Endometrium (tissue), 2 donors: ENCODE results near the gene EXOC4.
"Not testable (repeated sequence)": the region's sequence is repeated elsewhere in the genome, so short reads cannot be mapped to it uniquely, and the experiment has no call there.

Source experiments
- FAIRE-seq: peaks from 2 replicates; lab custom pipeline; 2012; peaks lifted over from hg19 to GRCh38; lab: Jason Lieb, UNC
- donor health status: control.
- donor health status: control.

Gene EXOC4

DNA sequence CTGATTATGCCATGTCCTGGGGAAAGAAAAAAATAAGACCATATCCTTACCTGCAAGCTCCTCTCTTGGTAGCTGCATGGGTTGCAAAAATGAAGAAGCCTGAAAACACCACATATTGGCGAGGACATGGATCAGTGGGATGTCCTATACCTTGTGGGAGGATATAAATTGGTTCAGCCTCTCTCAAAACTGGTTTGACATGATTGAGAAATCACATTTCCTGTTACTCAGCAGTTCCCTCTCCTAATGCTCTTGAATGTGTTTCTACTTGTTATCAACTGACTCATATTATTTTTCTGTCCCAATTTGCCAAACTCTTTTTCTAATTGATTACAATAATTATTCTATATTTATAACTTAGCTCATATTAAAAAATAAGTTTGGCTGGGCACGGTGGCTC lies 380.2 kb downstream of the EXOC4 start:
- no peak for FAIRE-seq

DNA sequence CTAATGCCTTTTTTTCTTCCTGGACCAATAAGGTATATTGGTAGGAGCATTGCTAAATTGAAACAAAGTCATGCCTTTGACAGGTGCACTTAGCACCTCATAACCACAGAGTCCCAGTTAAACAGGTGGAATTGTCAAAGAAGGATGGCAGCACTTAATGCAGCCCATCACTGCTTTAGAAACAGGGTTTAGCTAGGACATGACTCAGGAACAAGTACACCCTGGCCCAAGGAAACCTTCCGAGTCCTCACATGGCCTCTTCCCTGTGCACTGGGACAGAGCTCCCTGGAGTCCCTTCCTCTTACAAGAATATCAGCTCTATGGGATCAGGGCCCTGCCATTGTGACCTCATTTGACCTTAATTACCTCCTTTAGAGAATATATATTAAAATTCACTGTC lies 382.7 kb downstream of the EXOC4 start:
- FAIRE-seq: no peak

DNA sequence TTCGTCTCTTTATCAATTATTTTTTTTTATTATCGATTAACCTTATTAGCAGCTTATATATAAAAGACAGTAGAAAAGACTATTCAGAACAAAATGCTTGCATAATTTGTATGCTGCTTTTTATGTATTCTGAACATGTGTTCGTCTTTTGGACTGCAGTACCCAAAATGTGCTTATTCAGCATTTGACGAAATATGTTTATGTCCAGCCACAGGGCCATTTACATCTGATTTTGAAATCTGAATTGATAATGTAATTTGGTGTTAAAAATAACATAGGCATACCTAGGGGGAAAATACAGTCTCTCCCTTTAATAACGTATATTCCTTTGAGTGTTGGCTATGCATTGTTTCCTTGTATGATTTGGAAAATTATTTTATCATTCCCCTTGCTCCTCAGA lies 386.0 kb downstream of the EXOC4 start:
- FAIRE-seq: no peak

DNA sequence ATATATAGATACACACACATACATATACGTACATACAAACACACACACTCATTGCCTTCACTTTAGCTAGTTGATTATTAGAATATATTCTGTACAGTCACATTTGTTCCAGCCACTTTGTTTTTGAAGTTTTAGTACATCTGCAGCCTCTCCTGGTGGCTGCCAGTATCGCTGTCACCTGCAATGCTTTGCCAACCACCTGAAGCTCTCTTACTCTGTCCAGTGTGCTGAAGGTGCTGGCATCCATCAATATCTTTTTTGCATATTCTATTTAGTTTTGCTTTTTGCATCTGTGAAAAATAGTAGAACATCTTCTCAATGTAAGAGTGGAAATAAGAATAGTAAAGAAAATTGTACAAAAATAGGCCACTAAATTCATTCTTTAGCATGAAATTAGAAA lies 388.6 kb downstream of the EXOC4 start:
- FAIRE-seq: no peak

DNA sequence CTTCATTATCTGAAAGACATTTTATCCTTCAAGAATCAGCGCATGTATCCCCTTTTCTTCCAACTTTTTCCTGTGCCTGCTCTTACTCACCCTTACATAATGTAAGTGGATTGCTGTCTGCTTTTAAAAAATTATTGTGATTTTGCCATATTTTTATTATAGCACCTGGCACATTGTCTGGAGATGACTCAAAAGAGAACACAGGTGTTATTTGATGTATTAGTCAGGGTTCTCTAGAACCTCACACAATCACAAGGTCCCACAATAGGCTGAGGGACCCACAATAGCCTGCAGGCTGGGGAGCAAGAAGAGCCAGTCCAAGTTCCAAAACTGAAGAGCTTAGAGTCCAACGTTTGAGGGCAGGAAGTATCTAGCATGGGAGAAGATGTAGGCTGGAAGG lies 390.0 kb downstream of the EXOC4 start:
- no peak for FAIRE-seq

DNA sequence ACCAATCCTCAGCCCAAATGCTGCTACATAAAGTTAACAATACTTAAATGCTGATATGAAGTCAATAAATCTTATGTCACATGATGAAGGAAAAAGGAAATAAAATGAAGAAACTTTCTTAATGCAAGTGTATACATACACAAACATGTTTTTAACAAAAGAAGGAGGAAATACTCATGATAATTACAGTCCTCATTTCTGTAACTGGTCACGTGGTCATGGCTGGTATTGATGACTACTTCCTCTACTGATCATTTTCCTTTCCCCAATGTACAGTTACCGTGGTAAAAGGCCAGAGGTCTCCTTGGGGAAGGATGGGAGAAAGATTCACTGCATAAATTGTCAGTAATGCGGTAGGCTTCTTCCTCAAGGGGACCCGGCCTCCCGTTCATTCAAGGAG lies 390.8 kb downstream of the EXOC4 start:
- not testable (repeated sequence) for FAIRE-seq

DNA sequence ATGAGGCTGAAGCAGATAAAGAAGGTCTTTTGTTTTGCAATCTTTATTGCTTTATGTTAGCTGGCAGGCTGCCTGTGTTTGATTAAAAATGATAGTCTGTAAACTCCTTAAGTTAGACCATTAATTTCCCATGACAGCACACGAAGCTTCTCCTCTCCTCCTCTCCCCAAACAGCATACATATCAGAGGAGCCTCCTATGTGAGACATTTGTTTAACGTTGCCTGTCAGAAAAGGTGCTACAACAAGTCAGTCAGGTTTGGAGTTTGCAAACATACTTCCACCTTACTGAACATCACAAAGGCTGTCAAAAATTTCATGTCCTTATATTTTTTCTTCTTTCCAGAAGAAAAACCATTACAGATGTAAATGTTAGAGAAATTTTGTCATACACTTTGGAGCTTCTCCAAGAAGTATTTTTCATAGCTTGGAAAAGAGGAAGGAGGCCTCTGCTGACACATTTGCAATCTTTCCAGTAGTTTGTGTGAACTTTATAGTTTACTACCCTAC lies 393.1 kb downstream of the EXOC4 start:
- FAIRE-seq: no peak

DNA sequence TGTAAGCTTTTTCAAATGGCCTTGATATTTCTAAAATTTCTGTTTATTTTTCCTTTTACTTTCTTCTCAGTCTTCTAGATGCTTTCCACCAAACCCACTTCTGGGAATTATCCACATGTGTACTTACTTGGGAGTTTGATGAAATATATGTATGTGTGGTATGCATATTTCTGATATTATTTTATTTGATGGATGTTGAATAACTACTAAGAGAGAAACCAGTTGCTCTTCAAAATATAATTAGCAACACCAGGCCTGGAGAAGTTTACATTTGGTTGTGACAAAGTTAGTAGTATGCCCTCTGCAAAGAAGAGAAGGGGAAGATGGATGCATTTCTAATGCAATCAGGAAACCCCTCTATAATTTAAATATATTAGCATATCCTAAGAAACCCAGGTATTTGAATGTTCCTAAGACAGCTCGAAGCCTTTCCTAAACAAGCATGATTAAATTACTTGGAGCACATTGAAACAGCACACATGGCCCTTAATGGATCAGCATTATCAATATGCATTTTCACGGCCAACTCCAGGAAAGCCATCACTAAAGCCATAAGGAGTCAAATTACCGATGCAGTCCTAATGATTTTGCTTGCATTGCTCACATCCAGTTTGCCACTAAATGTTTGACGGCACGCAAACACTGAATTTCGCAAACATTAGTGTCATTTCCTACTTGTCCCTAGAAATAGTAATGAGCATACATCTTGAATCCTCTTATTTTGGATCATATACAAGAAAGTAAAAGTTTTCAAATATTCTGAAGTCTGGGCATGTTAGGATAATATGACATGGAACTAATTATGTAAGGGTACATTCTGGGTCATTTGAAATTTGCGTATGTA lies 393.8 kb downstream of the EXOC4 start:
- FAIRE-seq: no peak

DNA sequence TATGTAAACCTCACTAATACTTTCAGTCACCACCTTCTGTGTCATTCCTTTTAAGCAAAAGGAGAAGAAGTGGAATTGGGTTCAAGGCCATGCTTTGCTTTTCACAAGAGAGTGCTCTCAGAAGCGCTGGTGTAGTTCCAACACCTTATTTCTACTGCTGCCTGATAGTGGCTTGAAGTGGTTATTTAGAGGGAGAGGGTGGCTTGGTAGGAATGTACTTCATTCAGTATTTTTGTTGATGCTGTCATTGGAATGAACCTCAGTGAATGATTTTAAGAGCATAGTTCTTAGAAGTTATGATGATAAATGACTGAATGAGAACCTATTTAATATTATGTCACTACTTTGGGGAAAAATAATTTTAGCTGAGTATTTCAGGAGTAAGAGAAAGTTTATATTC lies 396.7 kb downstream of the EXOC4 start:
- FAIRE-seq: no peak

DNA sequence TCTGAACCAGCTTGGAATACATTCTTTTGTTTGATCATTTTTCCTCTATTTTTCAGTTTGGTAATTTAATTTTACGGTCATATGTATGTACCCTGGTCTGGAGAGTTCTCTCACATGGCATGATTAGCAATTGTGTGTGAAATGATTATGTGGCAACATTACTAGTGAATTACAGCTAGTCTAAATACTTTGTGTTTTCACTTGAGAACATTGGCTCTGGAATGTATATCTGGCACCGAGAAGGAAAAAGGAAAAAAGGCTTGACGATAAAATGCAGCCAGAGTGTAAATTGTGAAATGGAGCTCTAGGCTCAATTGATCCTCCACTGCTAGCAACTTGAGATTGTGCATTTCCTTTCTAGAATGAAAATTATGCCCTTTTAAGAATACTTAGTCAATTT lies 397.2 kb downstream of the EXOC4 start:
- FAIRE-seq: no peak

DNA sequence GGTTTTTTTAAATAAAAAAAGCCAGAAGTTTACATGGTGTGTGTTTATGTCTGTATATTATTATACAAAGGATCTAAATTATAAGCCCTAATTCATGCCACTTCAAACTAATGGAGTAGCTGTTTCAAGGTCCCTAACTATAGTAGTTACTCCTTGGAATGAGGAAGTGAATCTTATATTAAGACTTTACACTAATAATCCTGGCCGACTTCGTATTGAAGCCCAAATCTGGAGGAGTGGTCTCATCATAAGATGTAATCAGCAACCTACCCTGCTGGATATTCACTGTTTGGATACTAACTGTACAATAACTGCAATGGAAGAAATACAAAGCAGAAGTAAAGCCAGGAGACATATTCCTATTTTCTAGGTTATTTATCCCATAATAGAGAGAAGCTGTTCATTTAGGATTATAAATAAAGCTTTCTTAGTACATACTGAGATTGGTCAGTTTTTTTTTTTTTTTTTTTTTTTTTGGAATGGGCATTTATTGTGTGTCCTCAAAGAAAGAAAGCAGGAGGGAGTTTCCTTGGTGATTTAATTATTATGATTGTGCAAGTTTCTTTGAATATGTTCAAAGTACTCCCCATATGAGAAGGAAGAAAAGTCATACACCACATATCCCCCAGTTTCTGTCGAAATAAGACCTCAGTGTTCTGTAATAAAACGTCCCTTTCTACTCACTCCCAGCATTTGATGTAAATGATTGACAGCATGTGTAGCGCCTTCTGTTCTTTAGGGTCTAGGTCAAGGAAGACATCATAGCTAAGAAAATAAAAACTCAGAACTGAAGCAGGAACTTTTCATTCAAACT lies 397.8 kb downstream of the EXOC4 start:
- FAIRE-seq: no peak

DNA sequence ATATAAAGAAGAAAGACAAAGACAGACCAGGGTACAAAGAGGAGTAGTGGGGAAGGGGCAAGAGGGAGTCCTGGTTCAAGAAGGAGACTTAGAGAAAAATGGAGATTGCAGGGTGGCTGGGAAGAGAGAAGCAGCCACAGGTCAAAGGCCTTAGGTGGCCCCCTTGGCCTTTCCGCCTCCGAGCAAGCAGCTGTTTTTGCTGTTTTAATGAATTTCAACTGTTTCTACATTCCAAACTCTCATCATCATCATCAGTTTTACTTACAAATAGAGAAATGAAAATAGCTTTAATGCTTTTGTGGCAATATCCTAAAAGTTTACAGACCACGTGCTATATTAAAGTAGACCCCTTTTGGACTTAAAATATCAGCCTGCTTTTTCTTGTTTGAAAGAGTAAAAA lies 399.7 kb downstream of the EXOC4 start:
- no peak for FAIRE-seq

DNA sequence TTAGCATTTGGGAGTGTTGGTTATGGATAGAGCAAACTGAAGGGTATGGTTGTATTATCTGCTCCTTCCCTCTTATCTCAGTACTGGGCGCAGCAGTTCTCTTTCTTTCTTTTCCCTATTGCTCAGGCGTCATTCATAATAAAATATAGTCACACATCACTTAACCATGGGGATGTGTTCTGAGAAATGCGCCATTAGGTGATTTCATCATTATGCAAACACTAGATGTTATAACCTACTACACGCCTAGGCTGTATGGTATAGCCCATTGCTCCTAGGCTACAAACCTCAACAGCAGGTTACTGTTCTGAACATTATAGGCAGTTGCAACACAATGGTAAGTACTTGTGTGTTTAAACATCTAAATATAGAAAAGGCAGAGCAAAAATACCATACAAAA lies 401.7 kb downstream of the EXOC4 start:
- FAIRE-seq: no peak

DNA sequence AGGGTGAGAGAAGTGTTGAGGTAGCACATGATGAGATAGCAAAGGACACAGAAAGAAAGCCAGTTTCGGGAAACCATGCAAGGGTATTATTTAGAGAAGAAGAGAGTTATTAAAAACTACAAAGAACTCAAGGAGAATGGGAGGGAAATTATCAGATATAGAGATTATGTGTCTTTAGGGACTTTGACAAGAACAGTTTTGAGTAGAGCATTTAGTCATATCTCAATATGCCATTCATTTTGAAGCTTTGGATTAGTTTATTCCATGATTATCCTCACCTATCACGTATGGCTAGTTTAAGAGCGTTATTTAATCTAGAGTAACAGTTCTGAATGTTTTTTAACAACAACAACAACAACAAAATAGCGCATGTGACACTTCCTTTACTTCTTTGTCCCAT lies 409.4 kb downstream of the EXOC4 start:
- FAIRE-seq: no peak

DNA sequence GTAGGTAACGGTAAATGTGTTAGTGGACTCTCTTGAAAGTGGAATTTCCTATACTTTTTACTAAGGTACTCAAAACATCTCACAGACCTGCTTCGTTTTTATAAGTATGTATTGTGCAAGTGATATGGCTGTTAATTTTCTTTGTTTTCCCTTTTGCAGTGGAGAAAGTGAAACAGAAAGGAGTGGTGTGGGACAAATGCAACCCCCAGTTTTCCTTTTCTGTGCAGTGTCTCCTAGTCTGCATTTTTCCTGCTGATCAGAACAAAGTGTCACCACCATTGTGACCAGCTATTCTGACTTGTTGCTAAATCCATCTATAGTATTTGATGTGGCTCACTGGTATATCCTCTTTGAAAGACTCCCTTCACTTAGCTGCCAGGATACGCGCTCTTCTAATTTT lies 410.0 kb downstream of the EXOC4 start:
- no peak for FAIRE-seq

DNA sequence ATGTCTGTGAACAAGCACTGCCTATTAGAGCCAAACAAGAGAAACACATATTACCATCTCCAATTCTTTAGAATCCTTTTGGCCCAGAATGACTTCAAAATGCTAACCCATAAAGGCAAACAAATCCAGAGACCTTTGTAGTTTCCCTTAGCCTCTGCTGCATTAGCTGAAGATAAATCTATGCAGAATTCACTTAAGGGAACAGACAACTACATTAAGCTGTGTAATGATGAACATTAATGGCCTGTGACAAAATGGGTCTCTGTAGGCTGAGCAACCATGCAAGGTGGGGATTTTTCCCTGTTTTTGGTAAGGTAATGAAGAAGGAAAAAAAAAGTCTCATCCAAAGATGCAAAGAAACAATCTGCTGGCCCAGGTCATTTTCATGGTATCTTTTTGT lies 411.6 kb downstream of the EXOC4 start:
- FAIRE-seq: no peak

DNA sequence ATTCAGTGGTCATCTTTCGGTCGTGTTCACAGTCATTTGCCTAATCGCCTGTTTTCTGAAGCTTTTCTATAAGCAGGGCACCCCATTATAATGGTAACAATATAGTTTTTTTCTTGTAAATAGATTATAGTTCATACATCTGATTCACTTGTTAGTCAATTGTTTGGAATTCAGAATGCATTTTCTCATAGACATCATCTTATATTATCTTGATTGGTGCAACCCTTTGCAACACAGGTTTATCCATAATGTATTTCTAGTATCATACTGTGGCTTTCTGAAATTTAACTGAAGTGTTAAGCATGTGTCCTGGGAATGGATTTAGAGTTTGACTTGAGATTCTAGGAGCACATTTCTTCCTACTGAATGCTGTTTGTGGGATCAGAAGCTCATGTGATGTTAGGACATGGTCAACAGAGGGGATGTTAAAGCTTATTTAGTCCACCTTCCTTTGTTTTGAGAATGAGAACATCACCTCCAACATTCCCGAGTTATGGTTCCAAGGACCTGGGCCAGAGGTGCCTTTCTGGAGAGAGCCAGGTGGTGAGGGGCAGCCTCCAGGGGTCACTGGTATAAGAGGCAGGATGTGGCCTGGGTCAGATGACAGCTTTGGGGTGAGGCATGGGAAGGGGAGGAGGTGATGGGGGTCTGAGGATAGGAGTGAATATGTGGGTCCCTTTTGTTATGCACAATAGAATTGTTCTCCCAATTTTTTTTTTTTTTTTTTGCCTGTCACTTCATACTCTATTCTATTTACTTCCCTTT lies 415.6 kb downstream of the EXOC4 start:
- no peak for FAIRE-seq

DNA sequence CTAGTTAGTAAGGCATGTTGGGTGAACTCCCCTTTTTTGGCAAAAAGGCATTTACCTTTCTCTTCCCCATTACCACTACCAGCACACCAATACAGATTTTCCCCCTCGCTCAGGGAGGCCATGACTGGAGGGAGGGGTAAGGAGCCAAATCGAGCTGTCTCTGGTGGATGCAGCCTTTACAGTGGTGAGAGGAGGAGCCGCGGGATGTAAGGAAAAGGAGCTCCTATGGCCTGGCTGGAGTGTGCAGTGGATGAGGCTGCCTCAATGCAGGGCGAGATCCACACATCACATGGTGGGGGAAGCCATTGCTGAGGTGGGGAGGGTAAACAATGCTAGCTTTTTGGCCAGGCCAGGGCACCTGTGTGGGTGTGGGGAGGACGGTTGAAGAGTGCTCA lies 416.2 kb downstream of the EXOC4 start:
- FAIRE-seq: no peak

DNA sequence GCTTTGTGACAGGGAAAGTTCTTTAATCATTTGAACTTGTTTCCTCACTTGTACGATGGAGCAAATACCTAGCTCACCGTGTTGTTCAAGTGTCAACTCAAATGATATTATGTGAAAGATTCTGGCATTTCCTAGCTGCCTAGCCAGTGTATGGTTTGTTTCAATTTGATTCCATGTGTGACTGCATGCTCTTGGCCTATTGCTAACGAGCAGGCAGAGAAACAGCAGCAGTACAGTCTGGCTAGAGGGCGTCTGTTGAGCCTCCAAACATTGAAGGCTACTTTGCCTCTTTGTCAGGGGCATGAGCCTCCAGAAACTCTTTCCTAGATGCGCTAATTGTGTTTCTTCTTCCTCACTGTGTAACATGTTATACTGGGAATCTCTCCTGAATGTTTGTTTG lies 417.4 kb downstream of the EXOC4 start:
- FAIRE-seq: no peak

DNA sequence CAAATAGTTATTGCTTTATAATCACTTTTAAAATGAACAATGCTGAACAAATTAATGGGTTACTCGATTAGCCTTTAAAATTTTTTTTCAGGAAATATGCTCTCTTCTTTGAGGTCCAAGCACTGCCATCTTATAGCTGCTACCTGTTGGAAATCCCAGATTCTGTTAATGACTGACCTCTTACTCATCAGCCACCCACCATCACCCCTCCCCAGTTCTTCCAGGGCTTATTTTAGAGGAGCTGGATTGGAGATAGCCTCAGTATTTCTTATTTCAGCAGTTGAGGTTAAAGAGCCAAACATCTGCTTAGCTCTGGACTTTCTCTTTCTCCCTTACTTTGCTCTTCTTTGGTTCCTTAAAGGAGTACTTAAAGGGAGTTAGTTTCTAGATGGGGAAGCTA lies 420.0 kb downstream of the EXOC4 start:
- no peak for FAIRE-seq

DNA sequence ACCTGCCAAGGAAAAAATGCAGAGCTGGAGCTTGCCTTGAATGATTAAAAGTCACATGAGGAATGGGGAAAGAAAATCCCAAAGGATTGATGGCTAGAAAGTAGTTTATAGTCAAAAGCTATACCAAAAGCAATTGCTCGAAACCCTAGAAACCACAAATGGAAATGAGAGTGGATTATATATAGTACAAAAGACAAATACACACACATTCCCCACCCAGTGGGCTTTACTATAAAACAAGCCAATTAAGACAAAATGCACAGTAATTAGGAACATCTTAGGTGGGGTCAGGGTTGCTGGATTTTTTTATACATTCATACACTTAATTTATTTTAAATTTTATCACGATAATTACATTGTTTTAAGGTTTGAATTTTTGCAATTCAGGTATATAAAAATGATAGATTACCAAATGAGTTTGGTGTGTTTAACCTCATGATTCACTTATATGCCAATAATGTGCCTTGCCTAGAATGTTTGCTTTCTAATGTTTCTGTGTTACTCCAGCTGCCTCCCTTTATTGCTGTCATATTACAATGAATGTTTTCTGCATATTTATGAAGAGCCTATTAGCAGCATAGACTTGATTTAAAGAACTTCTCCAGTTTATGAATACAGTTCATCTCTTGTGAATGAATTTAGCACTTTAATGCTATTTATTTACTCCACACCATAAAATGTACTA lies 421.3 kb downstream of the EXOC4 start:
- FAIRE-seq: no peak
